Measurements from ENCODE around the gene BSN. TPM values are rescaled to one million over a fixed set of nuclear protein-coding genes. Genes with fewer than 3 reads are reported as not detected.
A peak's percentile ranks its signal among the peaks of the same experiment; 100 is the strongest.

The BSN gene
- total RNA-seq, 5 donors from 2014 or later (not counting 1 experiment from before 2014, with no cell fraction given): 0.08 to 0.44 (median 0.32) TPM

GRCh38 chr3:49706456-49707112 is 152.3 kb downstream of the BSN start:
- peaks cover 12% of the 10 kb centered on the region for H3K36me3 Mint-ChIP-seq
- H3K27ac ChIP-seq (ENCODE audit: low read length): no peak overlapping the region
- H3K9me3 ChIP-seq: no peaks in the 10 kb centered on the region
- no peaks in the 10 kb centered on the region for H3K27me3 Mint-ChIP-seq
- no peak for ATAC-seq (replicated peaks in 1 of 4)
- peaks cover 0 to 9% of the 10 kb centered on the region in 2 experiments for H3K4me1 ChIP-seq (ENCODE audit: control insufficient read depth in 1 of 2, extremely low read depth in 1 of 2, insufficient read depth in 2 of 2, low read length in 2 of 2)
- H3K27ac Mint-ChIP-seq: no peak overlapping the region
- ChIA-PET CTCF (no interaction called here), POLR2A (no interaction called here)
- no peaks in the 10 kb centered on the region for H3K9me3 Mint-ChIP-seq
- no peak for DNase-seq
- no peaks in the 10 kb centered on the region for H3K27me3 ChIP-seq (replicated peaks in 1 of 2; ENCODE audit: control insufficient read depth in 2 of 2, extremely low read depth in 1 of 2, insufficient read depth in 2 of 2, low read length in 1 of 2)
- 92% methylated on average over 6 of the region's 9 CpGs for WGBS (ENCODE audit: insufficient coverage)
- H3K4me1 Mint-ChIP-seq: peaks cover 0 to 4% (median under 1%) of the 10 kb centered on the region in 3 donors
- H3K36me3 ChIP-seq (ENCODE audit: control insufficient read depth in 2 of 2, extremely low read depth in 1 of 2, insufficient read depth in 1 of 2, low read length in 1 of 2): peaks cover 12 to 38% of the 10 kb centered on the region in 2 donors
- no peak overlapping the region for H3K4me3 Mint-ChIP-seq
- H3K4me3 ChIP-seq (ENCODE audit: control insufficient read depth in 1 of 2, extremely low read depth in 1 of 2, low read length in 1 of 2): no peak overlapping the region

- CTCF ChIA-PET: no interaction called here
- no peak for DNase-seq
- no peak for ATAC-seq (replicated peaks in 1 of 4)
- Mint-ChIP-seq H3K27me3 (no peaks in the 10 kb centered on the region), H3K4me3 (no peak overlapping the region), H3K27ac (no peak overlapping the region), H3K4me1 (peaks cover 0 to 4% (median 1%) of the 10 kb centered on the region in 3 donors), H3K36me3 (peaks cover 11% of the 10 kb centered on the region), H3K9me3 (no peaks in the 10 kb centered on the region)
- WGBS (ENCODE audit: insufficient coverage): 86% methylated on average over 4 of the region's 4 CpGs
- POLR2A ChIA-PET: no interaction called here
- H3K4me1 ChIP-seq (ENCODE audit: control insufficient read depth in 1 of 2, extremely low read depth in 1 of 2, insufficient read depth in 2 of 2, low read length in 2 of 2): peaks cover 0 to 10% of the 10 kb centered on the region in 2 experiments
- H3K27ac ChIP-seq (ENCODE audit: low read length): no peak overlapping the region
- no peaks in the 10 kb centered on the region for H3K9me3 ChIP-seq
- H3K36me3 ChIP-seq (ENCODE audit: control insufficient read depth in 2 of 2, extremely low read depth in 1 of 2, insufficient read depth in 1 of 2, low read length in 1 of 2): peaks cover 7 to 34% of the 10 kb centered on the region in 2 donors
- no peak overlapping the region for H3K4me3 ChIP-seq (ENCODE audit: control insufficient read depth in 1 of 2, extremely low read depth in 1 of 2, low read length in 1 of 2)
- no peaks in the 10 kb centered on the region for H3K27me3 ChIP-seq (replicated peaks in 1 of 2; ENCODE audit: control insufficient read depth in 2 of 2, extremely low read depth in 1 of 2, insufficient read depth in 2 of 2, low read length in 1 of 2)
Observed at GRCh38 chr3:49707113-49707480, 152.8 kb downstream of the BSN start.

- H3K27ac ChIP-seq (ENCODE audit: low read length): no peak overlapping the region
- 95% methylated on average over 3 of the region's 8 CpGs for WGBS (ENCODE audit: insufficient coverage)
- no peaks in the 10 kb centered on the region for H3K9me3 Mint-ChIP-seq
Observed at GRCh38 chr3:49709852-49710251, 155.6 kb downstream of the BSN start.

GRCh38 chr3:49711489-49711888 is 157.2 kb downstream of the BSN start:
- CTCF ChIA-PET: no interaction called here
- H3K9me3 ChIP-seq: no peaks in the 10 kb centered on the region
- POLR2A ChIA-PET: interaction anchor here in 1 of 2 donors (0.6 kb wide), 1 partner anchor 184 kb away, joined by 4 read pairs; no protein-coding TSS in a partner anchor
- H3K36me3 Mint-ChIP-seq: peaks cover 11% of the 10 kb centered on the region
- DNase-seq (no peak), ATAC-seq (replicated peaks in 1 of 4) (no peak)
- WGBS (ENCODE audit: insufficient coverage): 70% methylated on average over 4 of the region's 5 CpGs
- peaks cover 5 to 10% of the 10 kb centered on the region in 2 donors for H3K36me3 ChIP-seq (ENCODE audit: control insufficient read depth in 2 of 2, extremely low read depth in 1 of 2, insufficient read depth in 1 of 2, low read length in 1 of 2)
- peaks cover 2 to 19% of the 10 kb centered on the region in 2 experiments for H3K4me1 ChIP-seq (ENCODE audit: control insufficient read depth in 1 of 2, extremely low read depth in 1 of 2, insufficient read depth in 2 of 2, low read length in 2 of 2)
- H3K27me3 ChIP-seq (replicated peaks in 1 of 2; ENCODE audit: control insufficient read depth in 2 of 2, extremely low read depth in 1 of 2, insufficient read depth in 2 of 2, low read length in 1 of 2): no peaks in the 10 kb centered on the region
- no peaks in the 10 kb centered on the region for H3K9me3 Mint-ChIP-seq
- H3K27me3 Mint-ChIP-seq: no peaks in the 10 kb centered on the region
- peak overlapping the region in 1 of 2 donors; percentile 50 for H3K27ac Mint-ChIP-seq
- H3K4me3 Mint-ChIP-seq: no peak overlapping the region
- no peak overlapping the region for H3K4me3 ChIP-seq (ENCODE audit: control insufficient read depth in 1 of 2, extremely low read depth in 1 of 2, low read length in 1 of 2)
- no peak overlapping the region for H3K27ac ChIP-seq (ENCODE audit: low read length)
- H3K4me1 Mint-ChIP-seq: peaks cover 4 to 10% (median 9%) of the 10 kb centered on the region in 3 donors

More at GRCh38 chr3:49709852-49710251, 155.6 kb downstream of the BSN start:
- Mint-ChIP-seq H3K4me1 (peaks cover 2 to 10% (median 9%) of the 10 kb centered on the region in 3 donors), H3K27me3 (no peaks in the 10 kb centered on the region), H3K36me3 (peaks cover 11% of the 10 kb centered on the region), H3K27ac (no peak overlapping the region), H3K4me3 (no peak overlapping the region)
- ATAC-seq (replicated peaks in 1 of 4): no peak
- POLR2A ChIA-PET: no interaction called here
- Histone ChIP-seq H3K27me3 (replicated peaks in 1 of 2; ENCODE audit: control insufficient read depth in 2 of 2, extremely low read depth in 1 of 2, insufficient read depth in 2 of 2, low read length in 1 of 2) (no peaks in the 10 kb centered on the region), H3K4me1 (ENCODE audit: control insufficient read depth in 1 of 2, extremely low read depth in 1 of 2, insufficient read depth in 2 of 2, low read length in 2 of 2) (peaks cover 2 to 19% of the 10 kb centered on the region in 2 experiments), H3K4me3 (ENCODE audit: control insufficient read depth in 1 of 2, extremely low read depth in 1 of 2, low read length in 1 of 2) (no peak overlapping the region), H3K9me3 (no peaks in the 10 kb centered on the region), H3K36me3 (ENCODE audit: control insufficient read depth in 2 of 2, extremely low read depth in 1 of 2, insufficient read depth in 1 of 2, low read length in 1 of 2) (peaks cover 0 to 13% of the 10 kb centered on the region in 2 donors)
- no peak for DNase-seq
- CTCF ChIA-PET: no interaction called here

GRCh38 chr3:49712166-49712565 is 157.9 kb downstream of the BSN start:
- H3K9me3 Mint-ChIP-seq: no peaks in the 10 kb centered on the region
- CTCF ChIA-PET: interaction anchor here in 1 of 2 donors (0.7 kb wide), 1 partner anchor 29 kb away, joined by 4 read pairs; no protein-coding TSS in a partner anchor
- no peak for ATAC-seq (replicated peaks in 1 of 4)

GRCh38 chr3:49712631-49713317 is 158.5 kb downstream of the BSN start:
- Histone ChIP-seq H3K36me3 (ENCODE audit: control insufficient read depth in 2 of 2, extremely low read depth in 1 of 2, insufficient read depth in 1 of 2, low read length in 1 of 2) (peaks cover 5 to 10% of the 10 kb centered on the region in 2 donors), H3K27me3 (replicated peaks in 1 of 2; ENCODE audit: control insufficient read depth in 2 of 2, extremely low read depth in 1 of 2, insufficient read depth in 2 of 2, low read length in 1 of 2) (no peaks in the 10 kb centered on the region), H3K4me1 (ENCODE audit: control insufficient read depth in 1 of 2, extremely low read depth in 1 of 2, insufficient read depth in 2 of 2, low read length in 2 of 2) (peaks cover 2 to 19% of the 10 kb centered on the region in 2 experiments), H3K4me3 (ENCODE audit: control insufficient read depth in 1 of 2, extremely low read depth in 1 of 2, low read length in 1 of 2) (no peak overlapping the region), H3K27ac (ENCODE audit: low read length) (no peak overlapping the region), H3K9me3 (no peaks in the 10 kb centered on the region)
- ChIA-PET POLR2A (interaction anchor here in 1 of 2 donors (0.5 kb wide), 1 partner anchor 176 kb away, joined by 3 read pairs; no protein-coding TSS in a partner anchor), CTCF (interaction anchor here in 1 of 2 donors (0.7 kb wide), 1 partner anchor 28 kb away, joined by 4 read pairs; no protein-coding TSS in a partner anchor)
- no peaks in the 10 kb centered on the region for H3K27me3 Mint-ChIP-seq
- ATAC-seq (replicated peaks in 1 of 4) (peak in 1 of 4 experiments; percentile 26), DNase-seq (peak in 1 of 35 experiments; percentile 31)
- no peaks in the 10 kb centered on the region for H3K9me3 Mint-ChIP-seq
- H3K27ac Mint-ChIP-seq: no peak overlapping the region
- WGBS (ENCODE audit: insufficient coverage): 56% methylated on average over 7 of the region's 7 CpGs
- H3K4me3 Mint-ChIP-seq: no peak overlapping the region
- peaks cover 4 to 10% (median 9%) of the 10 kb centered on the region in 3 donors for H3K4me1 Mint-ChIP-seq
- H3K36me3 Mint-ChIP-seq: peaks cover 4% of the 10 kb centered on the region

More at GRCh38 chr3:49712166-49712565, 157.9 kb downstream of the BSN start:
- no peaks in the 10 kb centered on the region for H3K27me3 Mint-ChIP-seq
- H3K4me3 Mint-ChIP-seq: no peak overlapping the region
- WGBS (ENCODE audit: insufficient coverage): 95% methylated on average over 11 of the region's 11 CpGs
- peaks cover 5 to 10% of the 10 kb centered on the region in 2 donors for H3K36me3 ChIP-seq (ENCODE audit: control insufficient read depth in 2 of 2, extremely low read depth in 1 of 2, insufficient read depth in 1 of 2, low read length in 1 of 2)
- no peak overlapping the region for H3K27ac ChIP-seq (ENCODE audit: low read length)
- H3K36me3 Mint-ChIP-seq: peaks cover 9% of the 10 kb centered on the region
- no peak overlapping the region for H3K4me3 ChIP-seq (ENCODE audit: control insufficient read depth in 1 of 2, extremely low read depth in 1 of 2, low read length in 1 of 2)
- no peak for DNase-seq
- H3K4me1 ChIP-seq (ENCODE audit: control insufficient read depth in 1 of 2, extremely low read depth in 1 of 2, insufficient read depth in 2 of 2, low read length in 2 of 2): peaks cover 2 to 19% of the 10 kb centered on the region in 2 experiments
- no peak overlapping the region for H3K27ac Mint-ChIP-seq
- no peaks in the 10 kb centered on the region for H3K9me3 ChIP-seq
- POLR2A ChIA-PET: interaction anchor here in 1 of 2 donors (0.6 kb wide), 1 partner anchor 184 kb away, joined by 4 read pairs; no protein-coding TSS in a partner anchor
- H3K27me3 ChIP-seq (replicated peaks in 1 of 2; ENCODE audit: control insufficient read depth in 2 of 2, extremely low read depth in 1 of 2, insufficient read depth in 2 of 2, low read length in 1 of 2): no peaks in the 10 kb centered on the region
- peaks cover 4 to 10% (median 9%) of the 10 kb centered on the region in 3 donors for H3K4me1 Mint-ChIP-seq

Measured in T-cell (primary cell).